Heart right ventricle (tissue), 16 donors: ENCODE results near the gene ANXA11. TPM values are rescaled to one million over a fixed set of nuclear protein-coding genes. Genes with fewer than 3 reads are reported as not detected.

ENCODE experiments used
- ATAC-seq, 8 donors: fragments of 200-7000 bp; cut with Tn5 transposase; one replicate each; pipeline ENCODE4 v1.9.1; 2020; ENCODE audit warnings: mild to moderate bottlenecking in 8 of 8, moderate library complexity in 8 of 8, moderate number of reproducible peaks in 1 of 8
- DNase-seq, 2 donors: peaks; one replicate each; pipeline ENCODE4 v3.0.0-alpha.2; 2020
- H3K27ac ChIP-seq, 10 donors: fragments of 200-600 bp; sonication (generic) in 2 of 10; one replicate each; pipeline versions ENCODE4 v1.5.0 to v1.8.0; 2020 to 2022; ENCODE audit warnings: mild to moderate bottlenecking in 3 of 10
- H3K27me3 ChIP-seq, 7 donors: fragments of 200-600 bp; one replicate each; pipeline ENCODE4 v1.8.0; 2021 to 2022; ENCODE audit warnings: mild to moderate bottlenecking in 2 of 7
- H3K36me3 ChIP-seq, 9 donors: fragments of 200-600 bp; sonication (generic) in 1 of 9; one replicate each; pipeline versions ENCODE4 v1.5.0 to v1.8.0; 2020 to 2022; ENCODE audit warnings: mild to moderate bottlenecking in 2 of 9
- H3K4me1 ChIP-seq, 9 donors: fragments of 200-600 bp; sonication (generic) in 1 of 9; one replicate each; pipeline versions ENCODE4 v1.5.0 to v1.8.0; 2020 to 2022; ENCODE audit warnings: mild to moderate bottlenecking in 4 of 9
- H3K4me3 ChIP-seq, 10 donors: fragments of 200-600 bp; sonication (generic) in 2 of 10; one replicate each; pipeline versions ENCODE4 v1.5.0 to v1.8.0; 2020 to 2022; ENCODE audit warnings: mild to moderate bottlenecking in 7 of 10, moderate library complexity in 2 of 10
- H3K9me3 ChIP-seq, 11 donors: fragments of 200-600 bp in 10 of 11; sonication (generic) in 2 of 11; one replicate each; pipeline versions ENCODE4 v1.5.0 to v1.8.0; 2013 to 2022; ENCODE audit warnings: mild to moderate bottlenecking in 2 of 11, control low read depth in 1 of 11, moderate library complexity in 1 of 11
- CTCF ChIP-seq, 9 donors: fragments of 200-600 bp; sonication (generic) in 2 of 9; IDR thresholded peaks; one replicate each; pipeline versions ENCODE4 v1.5.0 to v1.8.0; 2021 to 2022; ENCODE audit warnings: antibody characterized with exemption in 9 of 9, mild to moderate bottlenecking in 5 of 9, moderate library complexity in 1 of 9
- WGBS, 2 donors: extraction: QIAGEN DNeasy Blood & Tissue Kit; methylation state at CpG; one replicate each; pipeline ENCODE4 v1.1.7; 2013; ENCODE audit warnings: inconsistent platforms in 1 of 2; 5-methylcytosine and 5-hydroxymethylcytosine counted together
- intact Hi-C, 10 donors: fragments of 100-400 bp; cut with DNase I; formaldehyde crosslinking; loops; one replicate each; pipeline versions ENCODE4 v1.11.1 to v1.14.2; 2022
- polyA plus RNA-seq, 2 donors: library from polyadenylated mRNA; stranded (reverse); fragments of 200-250 nt; gene quantifications; one replicate each; pipeline ENCODE4 v1.2.3, GENCODE V29; 2013
- total RNA-seq, 10 donors: library from RNA; stranded (reverse); fragmentation: NEBNext Ultra II Directional in 3 of 10; extraction: Animal tissue kit (Norgen Biotek cat#: 25700) in 3 of 10; gene quantifications; one replicate each; pipeline versions ENCODE4 v1.2.1 to v1.2.4, GENCODE V29; 2021 to 2023
- donor health status: Arrhythmogenic right ventricular cardiomyopathy.
- donor health status: ischemic (EF 13 %, LVEDD 7.1; RV severe dilation, severe dysfunction).
- donor health status: healthy with polysubstance abuse.
- donor health status: DM: no; HTN: yes; CAD: no.
- donor health status: DM: no; HTN: no; CAD: no.
- donor health status: ischemic (EF 25% LVEDD 6.9; RV normal size, moderate dysfunction).
- donor health status: ischemic (EF 25% LVEDD 5.7; RV mildly dilated, moderate dysfunction).
- donor health status: healthy.
- donor health status: DM: yes; HTN: yes; CAD: no.
- donor health status: Ischemic cardiomyopathy.
- donor health status: ischemic (EF 35%, LVEDD 5.7; RV mildly dilated, moderate dysfunction).
- donor health status: nonischemic (EF 11% LVEDD 7.7; RV severe dilation, severe dysfunction).
- donor health status: DM: yes; HTN: yes; CAD: no.
- donor health status: PGD.
- donor health status: ischemic (EF 29% LVEDD 5.4; RV normal size, mild dysfunction).
- donor health status: nonischemic (EF 23%, LVEDD 6.1; RV moderate dilation, normal function).

Gene ANXA11
- total and polyA plus RNA-seq, 12 donors = 160 to 1,089 (median 422) TPM

DNA sequence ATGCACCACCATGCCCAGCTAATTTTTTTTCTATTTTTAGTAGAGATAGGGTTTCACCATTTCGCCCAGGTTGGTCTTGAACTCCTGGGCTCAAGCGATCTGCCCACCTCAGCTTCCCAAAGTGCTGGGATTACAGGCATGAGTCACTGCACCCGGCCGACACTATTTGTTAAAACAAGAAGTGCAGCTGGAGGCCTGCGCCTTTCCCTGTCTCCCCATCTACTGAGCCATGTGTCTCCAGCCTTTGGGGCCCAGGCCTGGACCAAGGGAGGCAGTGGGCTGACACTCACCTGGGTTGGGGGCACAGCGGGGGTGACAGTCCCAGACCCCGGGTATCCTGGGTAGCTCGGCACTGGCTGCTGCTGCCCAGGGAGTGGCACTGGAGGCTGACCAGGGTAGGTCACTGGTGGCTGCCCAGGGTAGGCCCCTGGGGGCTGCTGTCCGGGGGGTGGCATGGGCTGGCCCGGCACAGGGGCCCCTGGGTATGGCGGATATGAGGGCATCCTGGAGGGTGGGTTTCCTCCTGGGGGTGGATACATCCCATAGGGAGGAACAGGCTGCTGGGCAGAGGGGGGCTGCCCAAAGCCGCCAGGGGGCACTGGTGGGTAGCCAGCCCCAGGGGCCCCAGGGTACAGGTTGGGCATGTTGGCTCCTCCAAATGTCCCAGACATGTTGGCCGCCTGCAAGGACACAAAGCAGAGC lies 36.5 kb downstream of the ANXA11 start:
- Histone ChIP-seq H3K36me3 (peaks cover 0 to 99% (median 26%) of the 10 kb centered on the region in 9 donors), H3K27me3 (no peaks in the 10 kb centered on the region), H3K4me1 (peaks cover 39 to 96% (median 83%) of the 10 kb centered on the region in 9 donors), H3K27ac (peak overlapping the region in 9 of 10 donors; percentile 36 to 86 (median 74)), H3K4me3 (no peak overlapping the region), H3K9me3 (no peaks in the 10 kb centered on the region)
- 87 to 94% methylated on average over 13 of the region's 13 CpGs for WGBS, 2 donors
- TF ChIP-seq CTCF (IDR thresholded peaks at IDR 0.05) = peak in 6 of 9 donors; percentile 17 to 44 (median 24)
- intact Hi-C loops = loop anchor here in 2 of 10 donors (5.0 kb wide), 1 partner anchor 33 kb away; no protein-coding TSS in a partner anchor
- no peak for DNase-seq
- peak in 2 of 8 donors; percentile 18 to 31 for ATAC-seq

- DNase-seq (no peak), ATAC-seq (peak in 1 of 8 donors; percentile 2)
- Histone ChIP-seq H3K36me3 (peaks cover 0 to 100% (median 33%) of the 10 kb centered on the region in 9 donors), H3K27me3 (no peaks in the 10 kb centered on the region), H3K4me1 (peaks cover 37 to 96% (median 84%) of the 10 kb centered on the region in 9 donors), H3K27ac (peak overlapping the region in 9 of 10 donors; percentile 40 to 86 (median 81)), H3K4me3 (no peak overlapping the region), H3K9me3 (no peaks in the 10 kb centered on the region)
- TF ChIP-seq CTCF (IDR thresholded peaks at IDR 0.05) = no peak
- intact Hi-C loops = loop anchor here in 2 of 10 donors (5.0 kb wide), 1 partner anchor 34 kb away; no protein-coding TSS in a partner anchor
- 57 to 65% methylated on average over 7 of the region's 7 CpGs for WGBS, 2 donors
Observed at GRCh38 chr10:80168162-80168511, 37.2 kb downstream of the ANXA11 start.

GRCh38 chr10:80167471-80168161 lies 37.7 kb downstream of the ANXA11 start:
- H3K4me3 ChIP-seq = no peak overlapping the region
- peaks cover 0 to 100% (median 38%) of the 10 kb centered on the region in 9 donors for H3K36me3 ChIP-seq
- DNase-seq = no peak
- H3K4me1 ChIP-seq = peaks cover 32 to 94% (median 82%) of the 10 kb centered on the region in 9 donors
- no peaks in the 10 kb centered on the region for H3K9me3 ChIP-seq
- peak in 3 of 8 donors; percentile 3 to 38 (median 6) for ATAC-seq
- WGBS, 2 donors = 54% methylated on average over 8 of the region's 8 CpGs
- H3K27me3 ChIP-seq = no peaks in the 10 kb centered on the region
- TF ChIP-seq CTCF (IDR thresholded peaks at IDR 0.05) = no peak
- intact Hi-C loops = loop anchor here in 3 of 10 donors (2.0 to 5.0 kb wide), 2 partner anchors 35 kb away; no protein-coding TSS in a partner anchor
- peak overlapping the region; percentile 40 to 86 (median 81) for H3K27ac ChIP-seq
